ENCODE data around the gene CPM.
"Not testable (repeated sequence)": the region's sequence is repeated elsewhere in the genome, so short reads cannot be mapped to it uniquely, and the experiment has no call there.

Gene CPM

DNA sequence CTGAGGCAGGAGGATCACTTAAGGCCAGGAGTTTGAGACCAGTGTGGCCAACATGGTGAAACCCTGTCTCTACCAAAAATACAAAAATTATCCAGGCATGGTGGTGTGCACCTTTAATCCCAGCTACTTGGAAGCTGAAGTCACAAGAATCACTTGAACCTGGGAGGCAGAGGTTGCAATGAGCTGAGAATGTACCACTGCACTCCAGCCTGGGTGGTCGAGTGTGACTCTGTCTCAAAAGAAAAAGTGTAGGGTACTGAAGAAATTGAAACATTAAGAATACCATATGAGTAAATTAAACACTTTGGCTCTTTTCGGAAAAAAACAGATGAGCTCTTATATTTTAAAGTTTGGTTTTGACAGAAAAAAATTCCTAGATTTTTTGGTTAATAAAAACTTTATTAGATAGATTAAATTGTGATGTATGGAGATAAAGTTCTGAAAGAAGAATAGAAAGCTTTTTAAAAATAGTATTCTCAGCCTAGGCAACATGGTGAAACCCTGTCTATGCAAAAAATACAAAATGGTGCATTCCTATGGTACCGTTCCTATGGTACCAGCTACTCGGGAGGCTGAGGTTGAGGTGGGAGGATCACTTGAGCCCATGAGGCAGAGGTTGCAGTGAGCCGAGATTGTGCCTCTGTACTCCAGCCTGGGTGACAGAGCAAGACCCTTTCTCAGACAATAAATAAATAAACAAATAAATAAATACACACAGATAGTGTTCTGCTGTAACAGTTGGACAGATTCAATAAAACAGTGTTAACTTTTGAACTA is 104.9 kb downstream of the CPM start:
- DNase-seq (ENCODE audit: low read depth in 2 of 2), result no peak

DNA sequence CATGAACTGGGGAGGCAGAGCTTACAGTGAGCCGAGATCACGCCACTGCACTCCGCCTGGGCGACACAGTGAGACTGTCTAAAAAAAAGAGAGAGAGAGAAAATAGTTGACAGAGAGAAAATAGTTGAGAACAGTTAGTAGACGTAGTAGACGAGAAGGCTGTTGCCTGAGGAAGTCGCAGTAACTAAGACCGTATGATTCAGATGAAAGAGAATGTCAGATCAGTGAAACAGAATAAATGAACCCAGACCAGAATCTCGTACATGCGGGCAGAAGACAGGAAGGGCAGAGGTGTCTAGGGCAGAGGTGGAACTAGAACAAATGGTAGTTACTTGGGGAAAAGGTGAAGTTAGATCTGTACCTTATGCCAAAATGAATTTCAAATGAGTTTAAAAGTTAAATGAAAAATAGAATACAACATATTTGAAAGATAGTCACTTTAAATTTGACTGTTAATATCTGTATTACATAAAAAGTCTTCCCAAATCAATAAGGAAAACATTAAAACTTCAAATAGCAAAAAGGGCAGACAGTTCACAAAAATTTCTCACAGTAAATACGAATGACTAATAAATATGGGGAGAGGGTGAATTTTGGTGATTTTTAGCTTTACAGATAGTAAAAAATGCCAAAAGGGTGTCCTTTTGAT is 107.3 kb downstream of the CPM start:
- DNase-seq (ENCODE audit: low read depth in 2 of 2), result no peak

DNA sequence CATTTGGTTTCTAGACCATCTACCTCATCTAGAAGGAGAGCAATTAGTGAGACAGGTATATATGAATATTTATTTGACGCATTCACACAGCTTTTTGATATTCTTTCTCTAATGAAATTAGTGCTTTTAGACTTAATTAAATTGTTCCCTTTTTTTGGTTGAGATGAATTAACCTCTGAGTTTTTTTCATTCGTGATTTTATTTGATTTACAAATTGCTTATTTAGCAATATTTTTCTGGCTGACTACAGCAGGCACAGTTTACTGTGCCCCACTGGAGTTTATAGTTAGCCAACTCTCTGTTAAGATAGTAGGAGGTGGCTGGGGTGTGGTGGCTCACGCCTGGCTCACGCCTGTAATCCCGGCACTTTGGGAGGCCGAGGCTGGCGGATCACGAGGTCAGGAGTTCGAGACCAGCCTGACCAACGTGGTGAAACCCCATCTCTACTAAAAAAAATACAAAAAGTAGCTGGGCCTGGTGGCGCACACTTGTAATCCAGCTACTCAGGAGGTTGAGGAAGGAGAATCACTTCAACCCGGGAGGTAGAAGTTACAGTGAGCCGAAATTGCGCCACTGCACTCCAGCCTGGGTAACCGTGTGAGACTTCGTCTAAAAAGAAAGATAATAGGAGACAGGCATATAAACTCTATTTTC is 108.2 kb downstream of the CPM start:
- DNase-seq (ENCODE audit: low read depth in 2 of 2), result no peak

DNA sequence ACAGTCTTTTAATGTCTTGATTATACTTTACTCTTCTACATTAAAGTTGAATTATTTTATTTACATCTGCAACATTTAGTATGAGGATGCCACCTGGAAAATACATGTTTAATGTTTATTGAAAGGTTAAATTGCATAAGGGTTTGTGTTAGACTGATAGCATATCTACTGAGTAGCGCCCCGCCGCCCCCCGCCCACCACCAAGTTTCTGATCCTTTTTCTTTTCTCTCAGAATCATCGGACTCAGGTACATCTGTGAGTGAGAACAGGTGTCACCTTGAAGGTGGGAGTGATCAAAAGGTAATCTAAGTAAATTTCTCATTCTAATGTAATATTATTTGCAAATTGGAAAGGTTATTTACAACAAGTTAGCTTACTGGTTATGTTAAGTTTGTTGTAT is 108.8 kb downstream of the CPM start:
- DNase-seq (ENCODE audit: low read depth in 2 of 2), result no peak

DNA sequence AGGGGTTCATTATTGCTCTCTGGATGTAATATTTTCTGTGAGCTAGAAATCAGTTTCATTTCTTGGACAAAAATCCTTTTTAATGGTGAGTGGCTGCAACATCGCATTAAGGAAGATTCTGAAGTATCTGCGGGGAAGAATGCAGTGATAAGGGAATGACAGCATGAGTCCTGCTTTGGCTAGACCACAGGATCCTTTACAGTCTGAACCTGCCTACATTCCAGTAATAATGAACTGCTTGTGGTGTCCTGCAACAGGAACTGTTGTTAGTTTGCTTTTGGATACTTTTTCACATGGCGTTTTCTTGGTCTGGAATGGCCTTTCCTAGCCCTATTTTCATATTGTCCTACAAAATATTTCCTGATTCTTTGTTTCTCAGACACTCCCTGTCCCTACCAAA is 109.3 kb downstream of the CPM start:
- DNase-seq (ENCODE audit: low read depth in 2 of 2), result no peak

DNA sequence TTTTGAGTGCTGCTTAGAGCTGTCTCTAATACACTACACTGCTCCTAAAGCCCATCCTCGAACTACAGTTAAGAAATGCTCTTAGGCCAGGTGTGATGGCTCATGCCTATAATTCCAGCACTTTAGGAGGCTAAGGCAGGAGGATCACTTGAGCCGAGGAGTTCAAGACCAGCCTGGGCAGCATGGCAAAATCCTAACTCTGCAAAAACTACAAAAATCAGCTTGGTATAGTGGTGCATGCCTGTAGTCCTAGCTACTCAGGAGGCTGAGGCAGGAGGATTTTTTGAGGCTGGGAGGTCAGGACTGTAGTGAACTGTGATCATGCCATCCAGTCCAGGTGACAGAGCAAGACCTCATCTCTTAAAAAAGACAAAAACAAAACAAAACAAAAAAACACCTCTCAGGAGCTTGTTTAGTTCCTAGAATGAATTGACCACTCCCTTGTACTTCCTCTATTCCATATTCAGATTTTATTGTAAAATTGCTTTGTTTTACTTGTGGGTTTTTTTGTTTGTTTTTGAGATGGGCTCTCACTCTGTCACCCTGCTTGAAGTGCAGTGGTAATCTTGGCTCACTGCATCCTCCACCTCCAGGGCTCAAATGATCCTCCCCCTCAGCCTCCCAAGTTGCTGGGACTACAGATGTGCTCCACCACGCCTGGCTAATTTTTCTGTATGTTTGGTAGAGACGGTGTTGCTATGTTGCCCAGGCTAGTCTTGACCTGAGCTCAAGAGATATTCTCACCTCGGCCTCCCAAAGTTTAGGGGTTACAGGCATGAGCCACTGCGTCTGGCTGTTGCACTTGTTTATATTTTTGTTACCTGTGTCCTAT is 111.4 kb downstream of the CPM start:
- no peak for DNase-seq (ENCODE audit: low read depth in 2 of 2)

DNA sequence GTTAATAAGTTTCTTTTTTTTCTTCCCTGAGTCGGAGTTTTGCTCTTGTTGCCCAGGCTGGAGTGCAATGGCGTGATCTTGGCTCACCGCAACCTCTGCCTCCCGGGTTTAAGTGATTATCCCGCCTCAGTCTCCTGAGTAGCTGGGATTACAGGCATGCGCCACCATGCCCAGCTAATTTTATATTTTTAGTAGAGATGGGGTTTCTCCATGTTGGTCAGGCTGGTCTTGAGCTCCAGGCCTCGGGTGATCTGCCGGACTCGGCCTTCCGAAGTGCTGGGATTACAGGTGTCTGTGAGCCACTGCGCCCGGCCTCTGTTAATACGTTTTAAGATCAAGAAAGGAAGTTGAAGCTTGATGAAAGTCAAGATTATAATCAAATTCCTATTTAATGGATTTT is 113.5 kb downstream of the CPM start:
- DNase-seq (ENCODE audit: low read depth in 2 of 2), result not testable (repeated sequence)

DNA sequence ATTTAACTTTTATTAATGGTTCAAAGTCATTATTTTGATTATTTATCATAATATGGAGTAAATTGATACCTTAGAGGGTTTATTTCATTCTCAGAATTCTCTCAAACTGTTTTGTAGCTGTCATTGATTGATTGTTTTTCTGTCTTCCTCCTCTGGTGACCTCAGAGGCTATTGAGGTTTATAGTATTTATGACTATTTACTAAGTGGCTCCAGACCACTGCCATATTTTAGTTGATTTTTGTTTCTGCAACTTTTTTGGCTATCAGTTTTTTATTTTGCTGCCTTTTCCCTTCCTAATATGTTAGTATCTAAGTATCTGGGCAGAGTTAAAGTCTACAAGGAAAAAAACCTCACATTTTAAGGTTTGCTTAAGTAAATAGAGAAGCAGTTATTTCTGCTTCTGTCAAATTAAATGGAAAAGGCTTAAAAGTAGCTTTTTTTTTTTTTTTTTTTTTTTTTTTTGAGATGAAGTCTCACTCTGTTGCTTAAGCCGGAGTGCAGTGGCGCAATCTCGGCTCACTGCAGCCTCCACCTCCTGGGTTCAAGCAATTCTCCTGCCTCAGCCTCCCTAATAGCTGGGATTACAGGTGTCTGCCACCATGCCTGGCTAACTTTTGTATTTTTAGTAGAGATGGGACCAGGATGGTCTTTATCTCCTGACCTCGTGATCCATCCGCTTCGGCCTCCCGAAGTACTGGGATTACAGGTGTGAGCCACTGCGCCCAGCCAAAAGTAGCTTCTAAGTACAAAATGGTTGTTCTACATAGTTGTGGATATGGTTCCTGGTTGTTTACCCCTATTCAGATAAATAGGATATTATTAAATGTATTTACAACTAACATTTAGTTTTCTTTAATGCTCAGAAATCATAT is 116.8 kb downstream of the CPM start:
- DNase-seq (ENCODE audit: low read depth in 2 of 2), result no peak

DNA sequence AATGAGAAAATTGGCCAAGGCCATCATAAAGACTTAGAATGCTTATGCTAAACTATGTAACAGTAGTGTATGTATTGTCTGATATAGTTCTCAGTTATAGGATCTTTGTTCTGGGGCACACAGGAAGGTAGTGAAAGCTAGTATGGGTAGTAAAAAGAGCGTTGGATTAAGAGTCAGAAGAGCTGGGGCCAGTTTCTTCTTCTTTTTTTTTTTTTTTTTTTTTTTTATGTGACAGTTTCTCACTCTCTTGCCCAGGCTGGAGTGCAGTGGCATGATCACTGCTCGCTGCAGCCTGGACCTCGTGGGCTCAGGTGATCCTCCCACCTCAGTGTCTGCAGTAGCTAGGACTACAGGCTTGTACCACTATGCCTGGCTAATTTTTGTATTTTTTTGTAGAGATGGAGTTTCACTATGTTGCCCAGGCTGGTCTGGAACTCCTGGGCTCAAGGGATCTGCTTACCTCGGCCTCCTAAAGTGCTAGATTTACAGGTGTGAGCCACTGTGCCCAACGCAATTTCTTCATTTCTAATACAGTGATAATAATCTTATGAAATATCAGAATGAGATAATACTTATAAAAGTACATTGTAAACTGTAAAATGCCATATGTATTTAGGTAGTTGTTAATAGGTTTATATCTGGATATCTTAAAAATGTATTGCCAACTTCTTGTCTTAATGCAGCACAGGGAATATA is 117.6 kb downstream of the CPM start:
- DNase-seq (ENCODE audit: low read depth in 2 of 2), result no peak

DNA sequence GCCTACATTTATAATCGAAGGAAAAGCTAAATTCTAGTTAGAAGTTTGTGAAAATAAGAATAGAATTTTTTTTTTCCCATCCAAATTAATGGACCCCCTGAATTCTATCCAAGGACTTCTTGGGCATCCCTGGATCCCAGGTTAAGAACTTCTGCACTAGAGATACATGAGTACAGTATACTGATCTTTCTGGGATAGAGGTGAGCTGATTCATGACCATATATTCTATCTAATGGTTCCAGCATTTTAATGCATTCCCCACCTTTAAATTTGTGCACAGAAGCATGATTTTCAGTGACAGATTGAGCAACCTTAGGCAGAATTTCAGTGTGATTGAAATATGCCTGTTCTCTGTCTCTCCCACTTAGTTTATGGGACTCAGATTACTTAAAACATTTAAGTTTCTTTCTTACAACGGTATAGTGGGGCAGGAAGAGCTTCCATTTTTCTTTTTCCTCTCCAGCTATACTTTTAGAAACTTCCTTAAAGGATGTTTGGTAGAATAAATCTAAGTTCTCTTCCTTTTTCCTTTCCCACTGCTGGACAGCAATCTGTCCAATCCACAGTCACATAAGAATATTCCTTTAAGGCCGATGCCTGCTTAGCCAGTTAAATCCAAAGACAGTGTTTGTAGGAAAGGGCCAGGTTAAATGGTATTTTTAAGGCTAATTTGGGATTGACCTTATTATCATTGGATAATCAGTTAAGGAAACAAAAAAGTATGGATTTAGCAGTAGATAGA is 118.3 kb downstream of the CPM start:
- DNase-seq (ENCODE audit: low read depth in 2 of 2), result no peak

DNA sequence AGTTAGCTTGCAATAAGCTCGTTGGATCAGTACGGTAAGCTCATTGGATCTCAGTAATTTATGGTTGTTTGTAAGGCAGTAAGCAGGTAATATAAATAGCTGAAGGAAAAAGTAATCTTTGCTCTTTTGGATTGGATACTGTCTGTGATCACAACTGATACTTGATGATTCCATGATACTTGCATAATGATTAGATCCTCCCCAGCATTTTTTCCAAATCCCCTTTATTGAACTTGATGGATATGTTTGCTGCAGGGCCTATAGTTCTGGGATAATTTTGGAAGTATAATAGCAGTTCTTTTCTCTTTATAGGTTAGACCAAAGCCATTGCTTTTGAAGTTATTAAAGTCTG is 119.8 kb downstream of the CPM start:
- no peak for DNase-seq (ENCODE audit: low read depth in 2 of 2)

DNA sequence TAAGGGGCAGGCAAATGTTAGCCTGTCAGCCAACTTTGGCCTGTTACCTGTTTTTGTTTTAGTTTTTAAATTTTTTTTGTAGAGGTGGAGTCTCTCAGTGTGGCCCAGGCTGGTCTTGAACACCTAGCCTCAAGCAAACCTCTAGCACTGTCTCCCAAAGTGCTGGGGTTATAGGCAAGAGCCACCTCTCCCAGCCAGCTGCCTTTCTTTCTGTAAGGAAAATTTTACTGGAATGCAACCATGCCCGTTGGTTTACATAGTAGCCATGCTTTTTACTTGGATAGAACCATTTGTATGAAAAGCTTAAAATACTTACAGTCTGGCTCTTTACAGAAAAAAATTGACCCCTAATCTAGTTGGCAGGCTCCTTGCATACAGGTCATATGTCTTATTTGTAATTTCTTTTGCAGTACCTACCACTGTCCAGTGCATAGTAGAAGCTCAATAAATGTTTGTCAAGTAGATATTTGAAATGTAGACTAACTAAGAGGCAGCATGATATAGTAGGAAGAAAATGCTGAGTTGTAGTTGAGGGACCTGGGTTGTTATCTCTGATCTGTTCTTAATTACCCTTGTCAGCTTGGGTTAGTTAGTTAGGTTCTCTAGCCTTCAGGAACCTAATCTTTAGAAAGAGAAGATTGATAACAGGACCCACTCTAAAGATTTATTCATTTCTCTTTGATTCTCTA is 120.3 kb downstream of the CPM start:
- DNase-seq (ENCODE audit: low read depth in 2 of 2), result no peak

DNA sequence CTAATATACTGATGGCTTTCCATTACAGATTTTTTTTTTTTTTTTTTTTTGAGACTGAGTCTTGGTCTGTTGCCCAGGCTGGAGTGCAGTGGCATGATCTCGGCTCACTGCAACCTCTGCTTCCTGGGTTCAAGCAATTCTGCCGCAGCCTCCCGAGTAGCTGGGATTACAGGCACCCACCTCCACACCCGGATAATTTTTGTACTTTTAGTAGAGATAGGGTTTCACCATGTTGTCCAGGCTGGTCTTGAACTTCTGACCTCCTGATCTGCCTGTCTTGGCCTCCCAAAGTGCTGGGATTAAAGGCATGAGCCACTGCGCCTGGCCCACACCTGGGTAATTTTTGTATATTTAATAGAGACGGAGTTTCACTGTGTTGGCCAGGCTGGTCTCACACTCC is 121.4 kb downstream of the CPM start:
- not testable (repeated sequence) for DNase-seq (ENCODE audit: low read depth in 2 of 2)

DNA sequence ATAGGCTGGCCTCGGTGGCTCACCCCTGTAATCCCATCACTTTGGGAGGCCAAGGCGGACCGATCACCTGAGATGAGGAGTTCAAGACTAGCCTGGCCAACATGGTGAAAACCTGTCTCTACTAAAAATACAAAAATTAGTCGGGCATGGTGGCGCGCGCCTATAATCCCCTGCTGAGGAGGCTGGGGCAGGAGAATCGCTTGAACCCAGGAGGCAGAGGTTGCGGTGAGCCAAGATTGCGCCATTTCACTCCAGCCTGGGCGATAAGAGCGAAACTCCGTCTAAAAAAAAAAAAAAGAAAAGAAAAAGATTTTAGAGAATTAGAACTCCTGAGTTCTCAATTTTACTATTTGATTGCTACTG is 123.0 kb downstream of the CPM start:
- DNase-seq (ENCODE audit: low read depth in 2 of 2), result not testable (repeated sequence)

DNA sequence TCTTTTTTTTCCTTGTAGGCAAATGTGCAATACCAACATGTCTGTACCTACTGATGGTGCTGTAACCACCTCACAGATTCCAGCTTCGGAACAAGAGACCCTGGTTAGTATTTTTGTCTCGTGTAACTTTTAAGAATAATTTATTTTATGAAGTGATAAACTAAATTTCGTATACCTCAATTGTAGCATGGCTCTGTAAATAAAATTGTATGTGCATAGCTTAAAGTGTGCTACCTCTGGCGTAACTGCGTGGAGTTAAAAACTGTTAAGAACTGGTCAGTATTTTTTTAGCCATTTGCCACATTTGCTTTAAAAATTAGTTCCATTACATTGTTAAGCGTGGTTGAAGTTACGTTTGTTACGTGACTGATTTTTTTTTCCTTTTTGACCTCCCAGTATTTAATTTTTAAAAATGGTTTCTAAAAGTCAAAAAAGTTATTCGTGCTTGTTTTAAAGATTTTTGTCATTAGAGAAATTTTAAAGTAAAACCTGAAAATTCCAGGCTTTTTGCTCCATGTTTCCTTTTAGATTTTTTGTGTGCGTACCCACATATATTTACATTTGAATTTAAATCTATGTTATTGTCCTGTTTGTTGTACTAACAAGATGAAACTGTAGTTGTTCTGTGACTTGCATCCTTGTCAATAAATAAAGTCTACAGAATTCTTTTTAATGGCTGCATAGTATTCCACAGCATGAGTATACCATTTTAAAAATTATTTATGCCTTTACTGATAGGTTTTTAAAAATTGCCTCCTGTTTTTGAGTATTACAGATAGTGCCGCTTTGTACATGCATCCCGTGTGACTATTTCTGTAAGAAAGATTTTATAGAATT is 123.6 kb downstream of the CPM start:
- no peak for DNase-seq (ENCODE audit: low read depth in 2 of 2)

DNA sequence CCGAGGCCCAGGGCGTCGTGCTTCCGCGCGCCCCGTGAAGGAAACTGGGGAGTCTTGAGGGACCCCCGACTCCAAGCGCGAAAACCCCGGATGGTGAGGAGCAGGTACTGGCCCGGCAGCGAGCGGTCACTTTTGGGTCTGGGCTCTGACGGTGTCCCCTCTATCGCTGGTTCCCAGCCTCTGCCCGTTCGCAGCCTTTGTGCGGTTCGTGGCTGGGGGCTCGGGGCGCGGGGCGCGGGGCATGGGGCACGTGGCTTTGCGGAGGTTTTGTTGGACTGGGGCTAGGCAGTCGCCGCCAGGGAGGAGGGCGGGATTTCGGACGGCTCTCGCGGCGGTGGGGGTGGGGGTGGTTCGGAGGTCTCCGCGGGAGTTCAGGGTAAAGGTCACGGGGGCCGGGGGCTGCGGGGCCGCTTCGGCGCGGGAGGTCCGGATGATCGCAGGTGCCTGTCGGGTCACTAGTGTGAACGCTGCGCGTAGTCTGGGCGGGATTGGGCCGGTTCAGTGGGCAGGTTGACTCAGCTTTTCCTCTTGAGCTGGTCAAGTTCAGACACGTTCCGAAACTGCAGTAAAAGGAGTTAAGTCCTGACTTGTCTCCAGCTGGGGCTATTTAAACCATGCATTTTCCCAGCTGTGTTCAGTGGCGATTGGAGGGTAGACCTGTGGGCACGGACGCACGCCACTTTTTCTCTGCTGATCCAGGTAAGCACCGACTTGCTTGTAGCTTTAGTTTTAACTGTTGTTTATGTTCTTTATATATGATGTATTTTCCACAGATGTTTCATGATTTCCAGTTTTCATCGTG is 124.4 kb downstream of the CPM start:
- DNase-seq (ENCODE audit: low read depth in 2 of 2), result peak; percentile 35 to 38

DNA sequence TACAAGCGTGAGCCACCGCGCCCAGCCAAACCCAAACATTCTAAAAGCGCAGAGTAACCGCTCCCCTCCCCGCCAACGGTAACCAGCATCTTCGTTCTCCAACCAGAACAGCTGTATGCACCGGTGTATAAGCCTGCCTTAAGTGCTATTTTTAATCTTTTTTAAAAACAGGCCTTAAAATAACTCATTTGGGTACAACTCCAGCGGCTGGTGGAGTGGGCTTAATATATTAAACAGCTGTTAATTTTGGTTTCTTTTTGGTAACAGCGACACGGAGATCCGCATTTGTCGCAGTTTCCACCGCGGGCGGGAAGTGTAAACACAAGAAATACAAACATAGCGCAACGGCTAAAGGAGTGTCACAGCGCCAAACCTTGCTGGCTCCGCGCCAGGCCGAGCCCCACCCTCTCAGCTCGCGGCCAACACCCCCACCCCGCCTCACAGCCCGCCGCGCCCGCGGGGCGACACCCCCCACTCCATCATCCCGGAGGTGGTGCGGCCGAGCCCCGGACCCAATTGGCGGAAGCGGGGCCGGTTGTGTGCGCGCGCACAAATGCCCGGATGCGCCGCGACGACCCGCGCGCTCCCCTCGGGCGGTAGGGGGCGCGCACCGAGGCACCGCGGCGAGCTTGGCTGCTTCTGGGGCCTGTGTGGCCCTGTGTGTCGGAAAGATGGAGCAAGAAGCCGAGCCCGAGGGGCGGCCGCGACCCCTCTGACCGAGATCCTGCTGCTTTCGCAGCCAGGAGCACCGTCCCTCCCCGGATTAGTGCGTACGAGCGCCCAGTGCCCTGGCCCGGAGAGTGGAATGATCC is 125.2 kb downstream of the CPM start, which contains the start of gene MDM2:
Gene MDM2, plus strand, starts transcription at position 602 of the 812 bp plus-strand sequence. CDS start 301 bp downstream, outside the sequence.
- DNase-seq (ENCODE audit: low read depth in 2 of 2), result peak; percentile 87 to 88

Measured in activated CD4-positive, alpha-beta T cell treated with anti-CD3 and anti-CD28 coated beads for 24 hours (primary cell).